ENCODE measurements around the gene MACROD2.
"Not testable (repeated sequence)": the region's sequence is repeated elsewhere in the genome, so short reads cannot be mapped to it uniquely, and the experiment has no call there.

The MACROD2 gene

GRCh38 chr20:14446446-14446845 is 451.1 kb downstream of the MACROD2 start:
- Histone ChIP-seq H3K27me3 (ENCODE audit: low read depth, low read length) (no peaks in the 10 kb centered on the region), H3K36me3 (ENCODE audit: control insufficient read depth in 1 of 2, insufficient read depth in 2 of 2, low read length in 2 of 2) (no peaks in the 10 kb centered on the region), H3K4me3 (ENCODE audit: low read depth in 1 of 2, low read length in 2 of 2) (no peak overlapping the region), H3K9me3 (ENCODE audit: control insufficient read depth in 1 of 2, low read length in 2 of 2) (no peaks in the 10 kb centered on the region), H3K27ac (ENCODE audit: low read length) (no peak overlapping the region), H3K4me1 (ENCODE audit: control insufficient read depth in 1 of 2, insufficient read depth in 2 of 2, low read length in 2 of 2) (no peaks in the 10 kb centered on the region)

- Histone ChIP-seq H3K4me3 (ENCODE audit: low read depth in 1 of 2, low read length in 2 of 2) (no peak overlapping the region), H3K36me3 (ENCODE audit: control insufficient read depth in 1 of 2, insufficient read depth in 2 of 2, low read length in 2 of 2) (no peaks in the 10 kb centered on the region), H3K4me1 (ENCODE audit: control insufficient read depth in 1 of 2, insufficient read depth in 2 of 2, low read length in 2 of 2) (no peaks in the 10 kb centered on the region), H3K9me3 (ENCODE audit: control insufficient read depth in 1 of 2, low read length in 2 of 2) (no peaks in the 10 kb centered on the region), H3K27me3 (ENCODE audit: low read depth, low read length) (no peaks in the 10 kb centered on the region), H3K27ac (ENCODE audit: low read length) (no peak overlapping the region)
Observed at GRCh38 chr20:14449323-14449722, 454.0 kb downstream of the MACROD2 start.

GRCh38 chr20:14450256-14450655 is 454.9 kb downstream of the MACROD2 start:
- Histone ChIP-seq H3K4me3 (ENCODE audit: low read depth in 1 of 2, low read length in 2 of 2) (no peak overlapping the region), H3K4me1 (ENCODE audit: control insufficient read depth in 1 of 2, insufficient read depth in 2 of 2, low read length in 2 of 2) (no peaks in the 10 kb centered on the region), H3K9me3 (ENCODE audit: control insufficient read depth in 1 of 2, low read length in 2 of 2) (no peaks in the 10 kb centered on the region), H3K27ac (ENCODE audit: low read length) (no peak overlapping the region), H3K27me3 (ENCODE audit: low read depth, low read length) (no peaks in the 10 kb centered on the region), H3K36me3 (ENCODE audit: control insufficient read depth in 1 of 2, insufficient read depth in 2 of 2, low read length in 2 of 2) (no peaks in the 10 kb centered on the region)

DNA sequence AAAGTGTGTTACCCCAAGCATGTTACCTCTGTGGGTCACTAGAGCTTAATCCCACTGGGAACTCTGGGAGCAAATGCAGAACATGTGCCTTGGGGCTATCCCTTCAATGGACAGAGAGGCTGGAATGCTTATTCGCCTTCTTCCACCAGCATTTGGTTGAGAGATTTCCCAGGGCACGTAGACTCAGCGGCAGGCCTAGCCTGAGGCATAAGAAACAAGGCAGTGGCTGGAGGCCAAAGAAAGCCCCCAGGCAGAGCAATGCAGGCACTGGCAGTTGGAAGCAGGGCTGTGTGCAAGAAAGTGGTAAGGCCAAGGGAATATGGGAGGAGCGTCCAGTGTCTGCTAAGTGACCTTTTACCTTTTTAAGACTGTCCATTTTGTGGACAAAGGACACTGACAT is 456.1 kb downstream of the MACROD2 start:
- no peaks in the 10 kb centered on the region for H3K36me3 ChIP-seq (ENCODE audit: control insufficient read depth in 1 of 2, insufficient read depth in 2 of 2, low read length in 2 of 2)
- no peak overlapping the region for H3K4me3 ChIP-seq (ENCODE audit: low read depth in 1 of 2, low read length in 2 of 2)
- H3K27ac ChIP-seq (ENCODE audit: low read length), result no peak overlapping the region
- H3K4me1 ChIP-seq (ENCODE audit: control insufficient read depth in 1 of 2, insufficient read depth in 2 of 2, low read length in 2 of 2), result no peaks in the 10 kb centered on the region
- no peaks in the 10 kb centered on the region for H3K9me3 ChIP-seq (ENCODE audit: control insufficient read depth in 1 of 2, low read length in 2 of 2)
- no peaks in the 10 kb centered on the region for H3K27me3 ChIP-seq (ENCODE audit: low read depth, low read length)

- Histone ChIP-seq H3K4me3 (ENCODE audit: low read depth in 1 of 2, low read length in 2 of 2) (no peak overlapping the region), H3K4me1 (ENCODE audit: control insufficient read depth in 1 of 2, insufficient read depth in 2 of 2, low read length in 2 of 2) (no peaks in the 10 kb centered on the region), H3K27ac (ENCODE audit: low read length) (no peak overlapping the region), H3K36me3 (ENCODE audit: control insufficient read depth in 1 of 2, insufficient read depth in 2 of 2, low read length in 2 of 2) (no peaks in the 10 kb centered on the region), H3K9me3 (ENCODE audit: control insufficient read depth in 1 of 2, low read length in 2 of 2) (no peaks in the 10 kb centered on the region), H3K27me3 (ENCODE audit: low read depth, low read length) (no peaks in the 10 kb centered on the region)
Observed at GRCh38 chr20:14453259-14453658, 457.9 kb downstream of the MACROD2 start.

- H3K9me3 ChIP-seq (ENCODE audit: control insufficient read depth in 1 of 2, low read length in 2 of 2), result no peaks in the 10 kb centered on the region
- H3K27me3 ChIP-seq (ENCODE audit: low read depth, low read length), result no peaks in the 10 kb centered on the region
- H3K27ac ChIP-seq (ENCODE audit: low read length), result no peak overlapping the region
- no peaks in the 10 kb centered on the region for H3K4me1 ChIP-seq (ENCODE audit: control insufficient read depth in 1 of 2, insufficient read depth in 2 of 2, low read length in 2 of 2)
- no peak overlapping the region for H3K4me3 ChIP-seq (ENCODE audit: low read depth in 1 of 2, low read length in 2 of 2)
- no peaks in the 10 kb centered on the region for H3K36me3 ChIP-seq (ENCODE audit: control insufficient read depth in 1 of 2, insufficient read depth in 2 of 2, low read length in 2 of 2)
Observed at GRCh38 chr20:14454296-14454695, 459.0 kb downstream of the MACROD2 start.

GRCh38 chr20:14467104-14467827 is 471.9 kb downstream of the MACROD2 start:
- not testable (repeated sequence) for H3K4me1 ChIP-seq (ENCODE audit: control insufficient read depth in 1 of 2, insufficient read depth in 2 of 2, low read length in 2 of 2); H3K36me3 ChIP-seq (ENCODE audit: control insufficient read depth in 1 of 2, insufficient read depth in 2 of 2, low read length in 2 of 2); H3K4me3 ChIP-seq (ENCODE audit: low read depth in 1 of 2, low read length in 2 of 2); H3K27ac ChIP-seq (ENCODE audit: low read length); H3K27me3 ChIP-seq (ENCODE audit: low read depth, low read length); H3K9me3 ChIP-seq (ENCODE audit: control insufficient read depth in 1 of 2, low read length in 2 of 2)

DNA sequence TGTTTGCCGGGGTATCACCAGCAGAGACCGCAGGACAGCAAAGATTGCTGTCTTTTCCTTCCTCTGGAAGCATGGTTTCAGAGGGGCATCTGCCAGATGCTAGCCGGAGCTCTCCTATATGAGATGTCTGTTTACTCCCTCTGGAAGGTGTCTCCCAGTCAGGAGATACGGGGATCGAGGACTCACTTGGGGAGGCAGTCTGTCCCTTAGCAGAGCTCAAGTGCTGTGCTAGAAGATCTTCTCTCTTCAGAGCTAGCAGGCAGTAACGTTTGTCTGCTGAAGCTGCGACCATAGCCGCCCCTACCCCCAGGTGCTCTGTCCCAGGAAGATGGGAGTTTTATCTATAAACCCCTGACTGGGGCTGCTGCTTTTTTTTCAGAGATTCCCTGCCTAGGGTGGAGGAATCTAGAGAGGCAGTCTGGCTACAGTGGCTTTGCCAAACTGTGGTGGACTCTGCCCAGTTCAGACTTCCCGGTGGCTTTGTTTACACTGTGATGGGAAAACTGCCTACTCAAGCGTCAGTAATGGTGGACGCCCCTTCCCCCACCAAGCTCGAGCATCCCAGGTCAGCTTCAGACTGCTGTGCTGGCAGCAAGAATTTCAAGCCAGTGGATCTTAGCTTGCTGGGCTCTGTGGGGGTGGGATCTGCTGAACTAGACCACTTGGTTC is 475.0 kb downstream of the MACROD2 start:
- no peaks in the 10 kb centered on the region for H3K36me3 ChIP-seq (ENCODE audit: control insufficient read depth in 1 of 2, insufficient read depth in 2 of 2, low read length in 2 of 2)
- no peak overlapping the region for H3K4me3 ChIP-seq (ENCODE audit: low read depth in 1 of 2, low read length in 2 of 2)
- H3K27ac ChIP-seq (ENCODE audit: low read length), result no peak overlapping the region
- no peaks in the 10 kb centered on the region for H3K4me1 ChIP-seq (ENCODE audit: control insufficient read depth in 1 of 2, insufficient read depth in 2 of 2, low read length in 2 of 2)
- no peaks in the 10 kb centered on the region for H3K9me3 ChIP-seq (ENCODE audit: control insufficient read depth in 1 of 2, low read length in 2 of 2)
- H3K27me3 ChIP-seq (ENCODE audit: low read depth, low read length), result no peaks in the 10 kb centered on the region

DNA sequence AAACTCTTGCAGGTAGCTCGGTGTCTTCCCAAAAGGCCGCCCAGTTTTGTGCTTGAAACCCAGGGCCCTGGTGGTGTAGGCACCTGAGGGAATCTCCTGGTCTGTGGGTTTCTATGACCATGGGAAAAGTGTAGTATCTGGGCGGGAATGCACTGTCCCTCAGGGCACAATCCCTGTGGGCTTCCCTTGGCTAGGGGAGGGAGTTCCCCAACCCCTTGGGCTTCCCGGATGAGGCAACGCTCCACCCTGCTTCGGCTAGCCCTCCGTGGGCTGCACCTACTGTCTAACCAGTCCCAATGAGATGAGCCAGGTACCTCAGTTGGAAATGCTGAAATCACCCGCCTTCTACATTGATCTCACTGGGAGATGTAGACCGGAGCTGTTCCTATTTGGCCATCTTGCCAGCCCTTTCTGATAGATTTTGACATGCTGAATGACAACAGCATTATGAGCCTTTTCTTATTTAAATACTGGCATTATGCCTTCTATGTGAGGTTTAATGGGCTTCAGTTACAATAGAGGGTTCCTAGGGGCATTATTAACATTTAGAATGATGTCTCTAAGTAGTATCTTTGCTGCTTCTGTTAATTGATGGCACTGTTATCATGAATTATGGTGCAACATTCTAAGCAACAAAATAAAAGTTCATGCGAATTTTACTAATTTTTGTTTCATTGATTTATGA is 475.8 kb downstream of the MACROD2 start:
- no peaks in the 10 kb centered on the region for H3K9me3 ChIP-seq (ENCODE audit: control insufficient read depth in 1 of 2, low read length in 2 of 2)
- no peaks in the 10 kb centered on the region for H3K36me3 ChIP-seq (ENCODE audit: control insufficient read depth in 1 of 2, insufficient read depth in 2 of 2, low read length in 2 of 2)

DNA sequence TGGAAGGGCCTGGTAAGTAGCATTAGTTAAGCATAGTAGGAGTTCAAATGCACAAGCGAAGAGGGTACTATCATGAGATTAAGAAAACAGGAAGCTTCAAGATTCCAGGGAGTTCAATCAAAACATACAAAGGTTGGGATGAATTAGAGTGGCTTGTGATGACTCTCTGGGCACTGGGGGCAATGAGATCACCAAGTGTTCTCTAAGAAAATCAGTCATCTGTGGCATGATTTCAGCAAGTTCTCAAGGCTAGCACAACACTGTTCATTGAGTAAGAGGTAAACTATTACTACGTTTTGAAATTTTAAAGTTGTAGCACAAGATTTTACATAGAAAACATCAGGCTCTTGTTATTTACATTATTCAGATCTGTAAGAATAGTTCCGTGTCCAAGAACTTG is 481.8 kb downstream of the MACROD2 start:
- Histone ChIP-seq H3K9me3 (ENCODE audit: control insufficient read depth in 1 of 2, low read length in 2 of 2) (no peaks in the 10 kb centered on the region), H3K27ac (ENCODE audit: low read length) (no peak overlapping the region), H3K4me1 (ENCODE audit: control insufficient read depth in 1 of 2, insufficient read depth in 2 of 2, low read length in 2 of 2) (no peaks in the 10 kb centered on the region), H3K4me3 (ENCODE audit: low read depth in 1 of 2, low read length in 2 of 2) (no peak overlapping the region), H3K27me3 (ENCODE audit: low read depth, low read length) (no peaks in the 10 kb centered on the region), H3K36me3 (ENCODE audit: control insufficient read depth in 1 of 2, insufficient read depth in 2 of 2, low read length in 2 of 2) (no peaks in the 10 kb centered on the region)

More for the DNA sequence above, 475.8 kb downstream of the MACROD2 start:
- Histone ChIP-seq H3K4me1 (ENCODE audit: control insufficient read depth in 1 of 2, insufficient read depth in 2 of 2, low read length in 2 of 2) (no peaks in the 10 kb centered on the region), H3K27me3 (ENCODE audit: low read depth, low read length) (no peaks in the 10 kb centered on the region), H3K27ac (ENCODE audit: low read length) (no peak overlapping the region), H3K4me3 (ENCODE audit: low read depth in 1 of 2, low read length in 2 of 2) (no peak overlapping the region)

- no peak overlapping the region for H3K27ac ChIP-seq (ENCODE audit: low read length)
- H3K9me3 ChIP-seq (ENCODE audit: control insufficient read depth in 1 of 2, low read length in 2 of 2), result no peaks in the 10 kb centered on the region
- H3K4me1 ChIP-seq (ENCODE audit: control insufficient read depth in 1 of 2, insufficient read depth in 2 of 2, low read length in 2 of 2), result no peaks in the 10 kb centered on the region
- no peaks in the 10 kb centered on the region for H3K36me3 ChIP-seq (ENCODE audit: control insufficient read depth in 1 of 2, insufficient read depth in 2 of 2, low read length in 2 of 2)
- no peak overlapping the region for H3K4me3 ChIP-seq (ENCODE audit: low read depth in 1 of 2, low read length in 2 of 2)
- no peaks in the 10 kb centered on the region for H3K27me3 ChIP-seq (ENCODE audit: low read depth, low read length)
Observed at GRCh38 chr20:14478126-14478525, 482.8 kb downstream of the MACROD2 start.

Data from muscle layer of duodenum (tissue), 2 donors.